Fibroblast of skin of back (primary cell): ENCODE data around the gene SIK3.

ENCODE experiments used
- DNase-seq: peaks from one replicate; pipeline ENCODE4 v3.0.0-alpha.2; 2013

SIK3 gene

GRCh38 chr11:117110294-117110950 is 12.2 kb upstream of the SIK3 start:
- DNase-seq = no peak

- DNase-seq = peak; percentile 18
These were observed 9.7 kb upstream of the SIK3 start for GRCh38 chr11:117107701-117108590.

- no peak for DNase-seq
These were observed 2.3 kb upstream of the SIK3 start for GRCh38 chr11:117100556-117100955.

GRCh38 chr11:117099696-117100095 is 1.5 kb upstream of the SIK3 start:
- no peak for DNase-seq

- DNase-seq = peak; percentile 27
These were observed 599 bp downstream of the SIK3 start for GRCh38 chr11:117097389-117098268.

- DNase-seq = no peak
These were observed 1.2 kb downstream of the SIK3 start for GRCh38 chr11:117097014-117097388.

GRCh38 chr11:117096201-117096991 is 1.8 kb downstream of the SIK3 start:
- peak; percentile 19 for DNase-seq

- DNase-seq = peak; percentile 34
These were observed 2.7 kb downstream of the SIK3 start for GRCh38 chr11:117095284-117096161.

GRCh38 chr11:117094776-117095175 is 3.5 kb downstream of the SIK3 start:
- peak; percentile 35 for DNase-seq

GRCh38 chr11:117092951-117093590 is 5.2 kb downstream of the SIK3 start:
- no peak for DNase-seq

- no peak for DNase-seq
These were observed 6.3 kb downstream of the SIK3 start for GRCh38 chr11:117091753-117092477.

GRCh38 chr11:117090111-117090706 is 8.0 kb downstream of the SIK3 start:
- DNase-seq = no peak

GRCh38 chr11:117089685-117090084 is 8.5 kb downstream of the SIK3 start:
- DNase-seq = no peak

GRCh38 chr11:117087446-117087845 is 10.8 kb downstream of the SIK3 start:
- DNase-seq = no peak

- no peak for DNase-seq
These were observed 13.2 kb downstream of the SIK3 start for GRCh38 chr11:117084992-117085391.

GRCh38 chr11:117083011-117083935 is 15.0 kb downstream of the SIK3 start:
- peak; percentile 24 for DNase-seq

- DNase-seq = no peak
These were observed 16.3 kb downstream of the SIK3 start for GRCh38 chr11:117081908-117082307.

- no peak for DNase-seq
These were observed 17.9 kb downstream of the SIK3 start for GRCh38 chr11:117080370-117080769.
